H1 (cell line): ENCODE measurements around the gene CLDN6. TPM values are rescaled to one million over a fixed set of nuclear protein-coding genes. Genes with fewer than 3 reads are reported as not detected.

Experiments used
- ATF2 ChIP-seq: IDR thresholded peaks from 2 replicates; pipeline ENCODE4 v1.6.1; 2012; ENCODE audit warnings: low read length, inconsistent platforms
- CBX5 ChIP-seq: fragments of 300-800, 300-1000 bp; sonication (generic); IDR thresholded peaks from 2 replicates; pipeline ENCODE4 v1.7.1; 2016; ENCODE audit warnings: antibody characterized with exemption, low read length, low read depth
- CHD1 ChIP-seq: IDR thresholded peaks from 2 replicates; pipeline ENCODE4 v1.6.1; 2012; ENCODE audit warnings: low read depth, low read length, improper control_type of control experiment
- JUN ChIP-seq: IDR thresholded peaks from 2 replicates; pipeline ENCODE4 v1.6.1; 2011; ENCODE audit warnings: low read depth, mild to moderate bottlenecking, improper control_type of control experiment, low read length
- JUND ChIP-seq: IDR thresholded peaks from 2 replicates; pipeline ENCODE4 v1.6.1; 2011; ENCODE audit warnings: mild to moderate bottlenecking, improper control_type of control experiment, low read length
- NANOG ChIP-seq: IDR thresholded peaks from 2 replicates; pipeline ENCODE4 v1.6.1; 2011; ENCODE audit warnings: low read length, low read depth, mild to moderate bottlenecking, inconsistent platforms; ENCODE audit not compliant: insufficient read depth, poor library complexity, severe bottlenecking
- POLR2A ChIP-seq, 2 experiments: IDR thresholded peaks; 1 replicate in 1 of 2; 2 replicates in 1 of 2; pipeline ENCODE4 v1.6.1; 2011; ENCODE audit warnings: low read depth in 2 of 2, low read length in 2 of 2, mild to moderate bottlenecking in 2 of 2; ENCODE audit errors: control extremely low read depth in 1 of 2
- polyA plus RNA-seq, 7 experiments: library from polyadenylated mRNA; depleted of rRNA in 3 of 7; stranded (reverse) in 5 of 7; unstranded in 2 of 7; fragments of >200 nt in 5 of 7; fragments of 200-250 nt in 2 of 7; gene quantifications; 1 replicate in 5 of 7; 2 replicates in 1 of 7; 4 replicates in 1 of 7; pipeline versions ENCODE4 v1.2.1 to v1.2.3, GENCODE V29; 2011 to 2013; ENCODE audit warnings: missing spikeins in 2 of 7, mixed read lengths in 2 of 7
- total RNA-seq: library from RNA; stranded (reverse); fragmentation: NEBNext Ultra II Directional; extraction: Animal tissue kit (Norgen Biotek cat#: 25700); gene quantifications from 2 replicates; pipeline ENCODE4 v1.2.1, GENCODE V29; 2021
- TF ChIP-seq, protein P1 (sequence below): fragments of 300-600 bp; sonication (generic); IDR thresholded peaks from 2 replicates; pipeline ENCODE4 v1.7.1; 2012; ENCODE audit warnings: low read length, moderate library complexity, mild to moderate bottlenecking, inconsistent platforms; ENCODE audit not compliant: insufficient replicate concordance
- TF ChIP-seq, protein P2 (sequence below): IDR thresholded peaks from 2 replicates; pipeline ENCODE4 v1.6.1; 2012; ENCODE audit warnings: inconsistent platforms

CLDN6 gene
- total and polyA plus RNA-seq, 2 of the 8 experiments (the other 6 are each of a cell fraction or from before 2014, with no cell fraction given), result 747 to 1,115 TPM

GRCh38 chr16:3027983-3028715 lies 10.2 kb upstream of the CLDN6 start (continued):
- TF ChIP-seq, protein P1, sequence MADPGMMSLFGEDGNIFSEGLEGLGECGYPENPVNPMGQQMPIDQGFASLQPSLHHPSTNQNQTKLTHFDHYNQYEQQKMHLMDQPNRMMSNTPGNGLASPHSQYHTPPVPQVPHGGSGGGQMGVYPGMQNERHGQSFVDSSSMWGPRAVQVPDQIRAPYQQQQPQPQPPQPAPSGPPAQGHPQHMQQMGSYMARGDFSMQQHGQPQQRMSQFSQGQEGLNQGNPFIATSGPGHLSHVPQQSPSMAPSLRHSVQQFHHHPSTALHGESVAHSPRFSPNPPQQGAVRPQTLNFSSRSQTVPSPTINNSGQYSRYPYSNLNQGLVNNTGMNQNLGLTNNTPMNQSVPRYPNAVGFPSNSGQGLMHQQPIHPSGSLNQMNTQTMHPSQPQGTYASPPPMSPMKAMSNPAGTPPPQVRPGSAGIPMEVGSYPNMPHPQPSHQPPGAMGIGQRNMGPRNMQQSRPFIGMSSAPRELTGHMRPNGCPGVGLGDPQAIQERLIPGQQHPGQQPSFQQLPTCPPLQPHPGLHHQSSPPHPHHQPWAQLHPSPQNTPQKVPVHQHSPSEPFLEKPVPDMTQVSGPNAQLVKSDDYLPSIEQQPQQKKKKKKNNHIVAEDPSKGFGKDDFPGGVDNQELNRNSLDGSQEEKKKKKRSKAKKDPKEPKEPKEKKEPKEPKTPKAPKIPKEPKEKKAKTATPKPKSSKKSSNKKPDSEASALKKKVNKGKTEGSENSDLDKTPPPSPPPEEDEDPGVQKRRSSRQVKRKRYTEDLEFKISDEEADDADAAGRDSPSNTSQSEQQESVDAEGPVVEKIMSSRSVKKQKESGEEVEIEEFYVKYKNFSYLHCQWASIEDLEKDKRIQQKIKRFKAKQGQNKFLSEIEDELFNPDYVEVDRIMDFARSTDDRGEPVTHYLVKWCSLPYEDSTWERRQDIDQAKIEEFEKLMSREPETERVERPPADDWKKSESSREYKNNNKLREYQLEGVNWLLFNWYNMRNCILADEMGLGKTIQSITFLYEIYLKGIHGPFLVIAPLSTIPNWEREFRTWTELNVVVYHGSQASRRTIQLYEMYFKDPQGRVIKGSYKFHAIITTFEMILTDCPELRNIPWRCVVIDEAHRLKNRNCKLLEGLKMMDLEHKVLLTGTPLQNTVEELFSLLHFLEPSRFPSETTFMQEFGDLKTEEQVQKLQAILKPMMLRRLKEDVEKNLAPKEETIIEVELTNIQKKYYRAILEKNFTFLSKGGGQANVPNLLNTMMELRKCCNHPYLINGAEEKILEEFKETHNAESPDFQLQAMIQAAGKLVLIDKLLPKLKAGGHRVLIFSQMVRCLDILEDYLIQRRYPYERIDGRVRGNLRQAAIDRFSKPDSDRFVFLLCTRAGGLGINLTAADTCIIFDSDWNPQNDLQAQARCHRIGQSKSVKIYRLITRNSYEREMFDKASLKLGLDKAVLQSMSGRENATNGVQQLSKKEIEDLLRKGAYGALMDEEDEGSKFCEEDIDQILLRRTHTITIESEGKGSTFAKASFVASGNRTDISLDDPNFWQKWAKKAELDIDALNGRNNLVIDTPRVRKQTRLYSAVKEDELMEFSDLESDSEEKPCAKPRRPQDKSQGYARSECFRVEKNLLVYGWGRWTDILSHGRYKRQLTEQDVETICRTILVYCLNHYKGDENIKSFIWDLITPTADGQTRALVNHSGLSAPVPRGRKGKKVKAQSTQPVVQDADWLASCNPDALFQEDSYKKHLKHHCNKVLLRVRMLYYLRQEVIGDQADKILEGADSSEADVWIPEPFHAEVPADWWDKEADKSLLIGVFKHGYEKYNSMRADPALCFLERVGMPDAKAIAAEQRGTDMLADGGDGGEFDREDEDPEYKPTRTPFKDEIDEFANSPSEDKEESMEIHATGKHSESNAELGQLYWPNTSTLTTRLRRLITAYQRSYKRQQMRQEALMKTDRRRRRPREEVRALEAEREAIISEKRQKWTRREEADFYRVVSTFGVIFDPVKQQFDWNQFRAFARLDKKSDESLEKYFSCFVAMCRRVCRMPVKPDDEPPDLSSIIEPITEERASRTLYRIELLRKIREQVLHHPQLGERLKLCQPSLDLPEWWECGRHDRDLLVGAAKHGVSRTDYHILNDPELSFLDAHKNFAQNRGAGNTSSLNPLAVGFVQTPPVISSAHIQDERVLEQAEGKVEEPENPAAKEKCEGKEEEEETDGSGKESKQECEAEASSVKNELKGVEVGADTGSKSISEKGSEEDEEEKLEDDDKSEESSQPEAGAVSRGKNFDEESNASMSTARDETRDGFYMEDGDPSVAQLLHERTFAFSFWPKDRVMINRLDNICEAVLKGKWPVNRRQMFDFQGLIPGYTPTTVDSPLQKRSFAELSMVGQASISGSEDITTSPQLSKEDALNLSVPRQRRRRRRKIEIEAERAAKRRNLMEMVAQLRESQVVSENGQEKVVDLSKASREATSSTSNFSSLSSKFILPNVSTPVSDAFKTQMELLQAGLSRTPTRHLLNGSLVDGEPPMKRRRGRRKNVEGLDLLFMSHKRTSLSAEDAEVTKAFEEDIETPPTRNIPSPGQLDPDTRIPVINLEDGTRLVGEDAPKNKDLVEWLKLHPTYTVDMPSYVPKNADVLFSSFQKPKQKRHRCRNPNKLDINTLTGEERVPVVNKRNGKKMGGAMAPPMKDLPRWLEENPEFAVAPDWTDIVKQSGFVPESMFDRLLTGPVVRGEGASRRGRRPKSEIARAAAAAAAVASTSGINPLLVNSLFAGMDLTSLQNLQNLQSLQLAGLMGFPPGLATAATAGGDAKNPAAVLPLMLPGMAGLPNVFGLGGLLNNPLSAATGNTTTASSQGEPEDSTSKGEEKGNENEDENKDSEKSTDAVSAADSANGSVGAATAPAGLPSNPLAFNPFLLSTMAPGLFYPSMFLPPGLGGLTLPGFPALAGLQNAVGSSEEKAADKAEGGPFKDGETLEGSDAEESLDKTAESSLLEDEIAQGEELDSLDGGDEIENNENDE, result no peak
- TF ChIP-seq NANOG (no peak), CBX5 (no peak), JUND (no peak), CHD1 (no peak), ATF2 (no peak), JUN (no peak), POLR2A (IDR thresholded peaks at IDR 0.05; ENCODE audit: control extremely low read depth in 1 of 2, low read depth in 2 of 2, low read length in 2 of 2) (peak in 1 of 2 experiments; percentile 74; a peak in 2 of 3 replicates)
- TF ChIP-seq, protein P2, sequence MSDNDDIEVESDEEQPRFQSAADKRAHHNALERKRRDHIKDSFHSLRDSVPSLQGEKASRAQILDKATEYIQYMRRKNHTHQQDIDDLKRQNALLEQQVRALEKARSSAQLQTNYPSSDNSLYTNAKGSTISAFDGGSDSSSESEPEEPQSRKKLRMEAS, result peak; percentile 80
